Esophagus squamous epithelium (tissue), 5 donors: ENCODE results near the gene KRTAP3-3. TPM values are rescaled to one million over a fixed set of nuclear protein-coding genes. Genes with fewer than 3 reads are reported as not detected.

Source experiments
- DNase-seq: peaks from one replicate; lab custom pipeline; 2025; lab: John Stamatoyannopoulos, UW
- H3K27ac ChIP-seq, 4 donors: fragments of 200-600 bp; sonication (generic); one replicate each; pipeline ENCODE4 v1.5.1; 2016 to 2019; ENCODE audit warnings: mild to moderate bottlenecking in 1 of 4
- H3K27me3 ChIP-seq, 4 donors: fragments of 200-600 bp; sonication (generic); 1 replicate in 3 of 4; 2 replicates in 1 of 4; pipeline versions ENCODE4 v1.5.1 to v1.6.0; 2017 to 2021; ENCODE audit warnings: antibody characterized with exemption in 1 of 4
- H3K36me3 ChIP-seq, 3 donors: fragments of 200-600 bp; sonication (generic); one replicate each; pipeline ENCODE4 v1.5.1; 2016 to 2019
- H3K4me1 ChIP-seq, 3 donors: fragments of 200-600 bp; sonication (generic); one replicate each; pipeline ENCODE4 v1.5.1; 2017 to 2019
- H3K4me3 ChIP-seq, 4 donors: fragments of 200-600 bp; sonication (generic); 1 replicate in 3 of 4; 2 replicates in 1 of 4; pipeline ENCODE4 v1.5.1; 2016 to 2019; ENCODE audit warnings: mild to moderate bottlenecking in 2 of 4, moderate library complexity in 1 of 4
- H3K9me3 ChIP-seq, 3 donors: fragments of 200-600 bp; sonication (generic); one replicate each; pipeline ENCODE4 v1.5.1; 2016 to 2019
- CTCF ChIP-seq, 6 experiments: fragments of 450-650 bp in 4 of 6; fragments of 200-600 bp in 2 of 6; sonication (generic) in 2 of 6; IDR thresholded peaks; one replicate each; pipeline ENCODE4 v1.5.1; 2016 to 2019; ENCODE audit warnings: antibody characterized with exemption in 6 of 6, mild to moderate bottlenecking in 4 of 6, moderate library complexity in 4 of 6
- POLR2A ChIP-seq, 4 donors: fragments of 450-650 bp; IDR thresholded peaks; one replicate each; pipeline ENCODE4 v1.6.1; 2017; ENCODE audit warnings: antibody characterized with exemption in 4 of 4, mild to moderate bottlenecking in 4 of 4, moderate library complexity in 3 of 4
- WGBS, 2 donors: methylation state at CpG; one replicate each; pipeline ENCODE4 v1.1.5; 2018; 5-methylcytosine and 5-hydroxymethylcytosine counted together
- intact Hi-C: fragments of 100-400 bp; cut with DNase I; formaldehyde crosslinking; loops from one replicate; pipeline ENCODE4 v1.15.0; 2022
- total RNA-seq, 4 donors: library from RNA; depleted of rRNA; stranded (reverse); fragments of >200 nt; gene quantifications; one replicate each; pipeline ENCODE4 v1.1.0, GENCODE V29; 2016
- donor health status: DM: yes; HTN: yes; CAD: no.

The KRTAP3-3 gene
- total RNA-seq, 4 donors from 2014 or later: not detected

GRCh38 chr17:41018541-41018940 is 24.6 kb upstream of the KRTAP3-3 start:
- H3K36me3 ChIP-seq: no peaks in the 10 kb centered on the region
- DNase-seq: no peak
- no peaks in the 10 kb centered on the region for H3K9me3 ChIP-seq
- H3K4me1 ChIP-seq: peaks cover 0 to 22% (median 4%) of the 10 kb centered on the region in 3 donors
- TF ChIP-seq CTCF (IDR thresholded peaks at IDR 0.05): no peak
- no peak for TF ChIP-seq POLR2A (IDR thresholded peaks at IDR 0.05)
- intact Hi-C loops: no loop called here
- peak overlapping the region in 1 of 4 donors; percentile 25 for H3K27ac ChIP-seq
- H3K4me3 ChIP-seq: no peak overlapping the region
- WGBS, 2 donors: 63 to 84% methylated on average over 3 of the region's 3 CpGs
- H3K27me3 ChIP-seq: peaks cover 0 to 21% (median 0%) of the 10 kb centered on the region in 4 donors

GRCh38 chr17:41016578-41017215 is 22.7 kb upstream of the KRTAP3-3 start:
- Histone ChIP-seq H3K4me1 (peaks cover 0 to 22% (median 4%) of the 10 kb centered on the region in 3 donors), H3K27me3 (peaks cover 0 to 21% (median 0%) of the 10 kb centered on the region in 4 donors), H3K9me3 (no peaks in the 10 kb centered on the region), H3K4me3 (no peak overlapping the region), H3K27ac (no peak overlapping the region), H3K36me3 (no peaks in the 10 kb centered on the region)
- intact Hi-C loops: no loop called here
- WGBS, 2 donors: 76 to 77% methylated on average over 10 to 13 of the region's 13 CpGs
- no peak for TF ChIP-seq CTCF (IDR thresholded peaks at IDR 0.05)
- TF ChIP-seq POLR2A (IDR thresholded peaks at IDR 0.05): no peak
- no peak for DNase-seq

- Histone ChIP-seq H3K4me1 (peaks cover 0 to 22% (median 4%) of the 10 kb centered on the region in 3 donors), H3K27ac (no peak overlapping the region), H3K36me3 (no peaks in the 10 kb centered on the region), H3K4me3 (no peak overlapping the region), H3K9me3 (no peaks in the 10 kb centered on the region), H3K27me3 (peaks cover 0 to 21% (median 0%) of the 10 kb centered on the region in 4 donors)
- TF ChIP-seq CTCF (IDR thresholded peaks at IDR 0.05) (no peak), POLR2A (IDR thresholded peaks at IDR 0.05) (no peak)
- intact Hi-C loops: no loop called here
- WGBS, 2 donors: 66 to 67% methylated on average over 7 of the region's 7 CpGs
- no peak for DNase-seq
Observed at GRCh38 chr17:41015454-41015853, 21.5 kb upstream of the KRTAP3-3 start.

GRCh38 chr17:41013606-41014005 is 19.6 kb upstream of the KRTAP3-3 start:
- no peak overlapping the region for H3K4me3 ChIP-seq
- intact Hi-C loops: no loop called here
- WGBS, 2 donors: 17 to 38% methylated on average over 1 of the region's 1 CpG
- no peaks in the 10 kb centered on the region for H3K36me3 ChIP-seq
- H3K27me3 ChIP-seq: peaks cover 0 to 21% (median 0%) of the 10 kb centered on the region in 4 donors
- peaks cover 0 to 32% (median 4%) of the 10 kb centered on the region in 3 donors for H3K4me1 ChIP-seq
- no peak overlapping the region for H3K27ac ChIP-seq
- no peak for DNase-seq
- H3K9me3 ChIP-seq: no peaks in the 10 kb centered on the region
- TF ChIP-seq POLR2A (IDR thresholded peaks at IDR 0.05) (no peak), CTCF (IDR thresholded peaks at IDR 0.05) (no peak)

- H3K27ac ChIP-seq: no peak overlapping the region
- intact Hi-C loops: no loop called here
Observed at GRCh38 chr17:41013181-41013580, 19.2 kb upstream of the KRTAP3-3 start.

More at GRCh38 chr17:41013181-41013580, 19.2 kb upstream of the KRTAP3-3 start:
- DNase-seq: no peak
- Histone ChIP-seq H3K4me3 (no peak overlapping the region), H3K36me3 (no peaks in the 10 kb centered on the region), H3K4me1 (peaks cover 0 to 28% (median 1%) of the 10 kb centered on the region in 3 donors), H3K9me3 (no peaks in the 10 kb centered on the region), H3K27me3 (peaks cover 0 to 21% (median 0%) of the 10 kb centered on the region in 4 donors)
- 75 to 83% methylated on average over 3 of the region's 3 CpGs for WGBS, 2 donors
- TF ChIP-seq CTCF (IDR thresholded peaks at IDR 0.05): no peak
- no peak for TF ChIP-seq POLR2A (IDR thresholded peaks at IDR 0.05)
